Upper lobe of left lung (tissue), 4 donors: Measurements from ENCODE around the gene WDR6.

Source experiments
- CTCF ChIP-seq, 6 experiments: fragments of 450-650 bp in 4 of 6; fragments of 200-600 bp in 2 of 6; sonication (generic) in 2 of 6; IDR thresholded peaks; one replicate each; pipeline ENCODE4 v1.5.1; 2016 to 2019; ENCODE audit warnings: antibody characterized with exemption in 6 of 6
- EP300 ChIP-seq, 4 donors: sonication (generic); formaldehyde crosslinking; IDR thresholded peaks; one replicate each; pipeline ENCODE4 v1.5.1; 2017; ENCODE audit warnings: antibody characterized with exemption in 4 of 4, control low read depth in 2 of 4
- POLR2A ChIP-seq, 4 donors: fragments of 450-650 bp; IDR thresholded peaks; one replicate each; pipeline ENCODE4 v1.5.1; 2016 to 2017; ENCODE audit warnings: antibody characterized with exemption in 4 of 4, mild to moderate bottlenecking in 2 of 4

- TF ChIP-seq CTCF (IDR thresholded peaks at IDR 0.05) (no peak), POLR2A (IDR thresholded peaks at IDR 0.05) (no peak), EP300 (IDR thresholded peaks at IDR 0.05) (no peak)
Observed at GRCh38 chr3:48963591-48963990, 43.6 kb upstream of the WDR6 start.
